ENCODE data around the gene GLB1L2.

Gene GLB1L2

DNA sequence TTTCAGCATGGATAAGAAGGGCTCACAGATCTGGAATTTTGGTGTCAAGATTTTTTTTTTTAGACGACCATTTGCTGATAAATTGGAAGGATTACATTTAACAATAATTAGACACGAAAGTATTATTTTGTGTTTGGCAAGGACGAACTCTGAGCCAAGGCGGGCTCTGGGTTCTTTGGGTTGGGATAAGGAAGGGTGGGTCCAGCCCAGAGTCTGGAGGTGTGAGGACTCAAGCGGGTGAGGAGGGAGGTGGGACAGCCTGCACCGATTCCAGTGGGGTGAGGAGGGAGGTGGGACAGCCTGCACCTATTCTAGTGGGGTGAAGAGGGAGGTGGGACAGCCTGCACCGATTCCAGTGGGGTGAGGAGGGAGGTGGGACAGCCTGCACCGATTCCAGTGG lies 76.1 kb downstream of the GLB1L2 start:
- no peak for DNase-seq

DNA sequence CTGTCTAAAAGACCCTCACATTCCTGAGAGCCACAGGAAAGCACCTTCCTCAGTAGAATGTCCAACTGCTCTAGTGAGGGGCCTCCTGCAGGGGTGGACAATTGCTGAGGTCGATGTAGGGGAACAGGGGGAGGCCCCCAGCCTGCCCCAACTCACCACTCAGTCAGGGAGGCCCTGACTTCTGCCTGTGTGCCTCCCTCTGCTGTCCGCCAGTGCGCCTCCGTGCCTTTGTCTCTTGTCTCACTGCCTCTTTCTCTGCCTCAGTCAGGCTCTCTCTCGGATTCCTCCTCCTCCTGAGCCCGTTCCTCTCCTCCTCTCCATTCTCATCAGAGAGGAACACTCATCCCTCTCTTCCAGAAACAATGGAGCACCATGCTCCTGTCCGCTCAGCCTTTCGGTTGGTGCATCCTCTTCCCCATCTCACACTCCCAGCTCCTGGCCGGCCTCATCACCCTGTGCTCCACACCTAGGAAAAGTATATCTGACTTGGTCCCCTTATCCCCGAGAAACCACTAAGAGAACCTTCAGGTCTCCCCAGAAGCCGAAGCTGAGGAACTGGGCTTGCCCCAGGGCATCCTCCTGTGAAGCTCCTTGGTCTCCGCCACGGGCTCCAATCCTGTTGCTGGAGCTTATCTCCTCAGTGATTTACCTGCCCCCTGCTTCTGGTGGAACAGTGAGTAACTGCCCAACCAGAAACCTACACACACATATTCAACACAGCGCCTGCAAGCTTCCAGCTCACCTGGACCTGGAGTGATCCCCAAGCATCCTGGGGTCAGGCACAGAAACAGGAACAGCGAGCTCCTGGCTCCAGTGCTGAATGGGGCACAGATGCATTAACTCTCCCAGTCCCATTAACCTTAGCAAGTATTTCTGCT lies 78.0 kb downstream of the GLB1L2 start:
- no peak for DNase-seq

DNA sequence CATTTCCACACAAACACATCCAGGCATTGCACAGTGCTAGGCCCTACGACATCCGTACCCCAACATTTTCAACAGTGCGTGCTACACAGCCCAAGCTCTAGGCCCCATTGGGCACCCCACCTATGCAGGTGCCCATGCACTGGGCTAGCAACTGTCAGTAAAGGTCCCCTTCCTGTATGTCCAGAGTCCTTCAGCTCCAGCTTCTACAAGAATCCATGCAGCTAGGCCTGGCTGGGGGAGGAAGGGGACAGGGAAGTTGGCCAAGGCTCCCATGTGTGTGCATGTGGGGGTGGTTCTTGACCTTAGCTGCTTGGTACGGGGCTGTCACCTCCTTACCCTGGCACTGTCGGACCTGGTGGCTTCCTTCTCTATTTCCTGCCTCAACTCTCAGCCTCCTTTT lies 79.0 kb downstream of the GLB1L2 start:
- DNase-seq: no peak

DNA sequence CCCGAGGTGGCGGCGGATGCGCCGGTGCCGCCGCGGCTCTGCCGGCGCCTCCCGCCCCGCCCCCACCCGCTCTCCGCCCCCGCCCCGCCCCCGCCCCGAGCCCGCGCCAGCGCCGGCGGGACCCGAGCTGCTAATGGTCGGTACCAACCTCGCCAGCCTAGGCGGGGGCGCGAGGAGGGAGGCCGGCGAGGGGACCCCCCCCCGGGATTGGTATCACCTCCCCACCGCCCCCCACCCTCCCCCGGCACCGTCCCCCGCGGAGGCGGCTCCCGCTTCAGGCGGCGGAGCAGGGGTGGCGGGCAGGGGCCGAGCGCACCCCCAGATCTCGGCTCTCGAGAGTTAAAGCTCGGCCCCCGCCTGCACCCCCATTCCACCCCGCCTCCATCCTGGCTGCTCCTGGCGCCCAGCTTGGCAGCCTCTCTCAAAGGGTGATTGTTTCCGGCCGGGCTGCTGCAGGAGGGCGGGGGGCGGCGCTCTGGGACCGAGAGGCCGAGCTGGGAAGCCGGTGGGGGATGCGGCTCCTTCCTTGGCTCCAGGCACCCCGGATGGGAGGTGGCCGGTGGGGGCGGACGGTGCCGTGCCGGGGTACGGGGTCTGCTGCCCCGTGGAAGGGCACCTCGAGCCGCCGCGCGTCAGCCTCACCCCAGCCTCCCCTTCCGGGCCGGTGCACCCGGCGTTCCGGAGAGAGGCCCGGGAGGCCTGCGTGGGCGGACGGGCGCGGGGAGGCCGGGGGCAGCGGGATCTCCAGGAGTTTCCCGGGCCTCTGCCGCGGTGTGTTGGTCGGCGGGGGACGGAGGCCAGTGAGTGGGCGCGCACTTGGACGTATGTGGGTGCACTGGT lies 80.6 kb downstream of the GLB1L2 start, which contains the start of gene B3GAT1:
TSS of gene B3GAT1 (minus strand) at position 40 of the 840 bp plus-strand sequence. CDS start 24,583 bp downstream, outside the sequence.
- peak; percentile 19 for DNase-seq

- DNase-seq: no peak
These were observed 81.4 kb downstream of the GLB1L2 start for GRCh38 chr11:134413043-134413825.

GRCh38 chr11:134413826-134414731 lies 82.3 kb downstream of the GLB1L2 start:
- no peak for DNase-seq

DNA sequence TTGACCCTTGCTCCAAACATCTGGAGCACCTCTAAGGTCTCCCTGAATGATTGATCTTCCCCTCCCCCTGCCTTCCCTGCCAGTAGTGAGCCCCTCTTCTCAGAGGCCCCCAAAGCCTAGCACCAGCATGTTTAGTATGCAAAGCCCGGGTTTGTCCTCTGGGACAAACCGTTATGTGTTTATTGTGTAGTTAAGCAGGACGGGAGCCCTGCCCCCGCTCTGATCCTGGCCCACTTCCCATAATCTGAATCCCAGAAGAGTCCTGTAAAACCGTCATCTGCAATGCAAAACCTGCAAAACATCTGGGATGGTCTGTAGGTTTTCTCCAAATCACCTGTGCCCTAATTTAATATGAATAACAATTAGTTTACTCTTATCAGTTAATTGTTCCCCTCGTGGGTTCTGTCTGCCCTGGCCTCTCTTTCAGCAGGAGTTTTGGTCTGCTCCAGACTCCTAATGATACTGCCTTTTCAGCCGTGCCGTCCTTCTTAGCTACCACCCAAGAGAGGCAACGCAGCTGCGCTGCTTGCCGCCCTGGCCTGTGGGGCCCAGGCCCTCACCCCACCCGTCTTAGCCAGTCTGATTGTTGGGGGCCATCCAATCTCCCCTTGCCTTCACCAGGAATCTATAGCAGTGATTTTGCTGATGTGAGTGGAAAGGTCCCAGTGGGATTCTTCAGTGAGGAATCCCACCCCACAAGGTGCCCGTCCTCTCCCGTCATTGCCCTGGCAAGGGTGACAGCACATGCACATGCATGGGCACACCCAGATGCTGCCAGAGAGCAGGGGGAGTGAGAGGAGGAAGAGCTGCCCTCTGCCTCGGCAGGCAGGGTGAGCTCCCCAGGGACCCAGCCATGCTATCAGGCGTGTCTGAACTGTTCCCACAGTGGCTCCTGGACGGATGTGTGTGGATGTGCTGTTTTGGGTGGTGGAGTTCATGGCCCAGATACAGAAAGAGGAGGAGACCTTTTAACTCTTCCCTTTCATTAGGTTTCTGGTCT lies 83.3 kb downstream of the GLB1L2 start:
- DNase-seq: no peak

DNA sequence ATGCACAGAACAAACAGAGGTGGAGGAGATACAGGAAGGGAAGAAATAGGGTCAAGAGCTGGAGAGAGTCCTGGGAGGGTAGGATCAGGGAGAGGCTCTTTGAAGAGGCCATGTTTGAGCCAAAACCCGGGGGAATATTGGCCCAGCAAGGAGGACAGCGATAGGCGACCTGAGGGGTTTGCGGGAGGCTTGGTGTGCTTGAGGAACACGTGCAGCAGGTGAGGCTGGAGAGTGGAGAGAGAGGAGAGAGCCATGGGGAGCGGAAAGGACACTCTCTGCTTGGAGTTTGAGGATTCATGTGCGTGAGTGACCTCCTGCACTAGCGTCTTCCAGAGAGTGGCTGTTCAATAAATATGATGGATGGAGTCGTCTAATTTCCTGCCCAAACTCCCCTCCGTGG lies 84.9 kb downstream of the GLB1L2 start:
- no peak for DNase-seq

GRCh38 chr11:134417871-134418840 lies 86.4 kb downstream of the GLB1L2 start:
- no peak for DNase-seq

DNA sequence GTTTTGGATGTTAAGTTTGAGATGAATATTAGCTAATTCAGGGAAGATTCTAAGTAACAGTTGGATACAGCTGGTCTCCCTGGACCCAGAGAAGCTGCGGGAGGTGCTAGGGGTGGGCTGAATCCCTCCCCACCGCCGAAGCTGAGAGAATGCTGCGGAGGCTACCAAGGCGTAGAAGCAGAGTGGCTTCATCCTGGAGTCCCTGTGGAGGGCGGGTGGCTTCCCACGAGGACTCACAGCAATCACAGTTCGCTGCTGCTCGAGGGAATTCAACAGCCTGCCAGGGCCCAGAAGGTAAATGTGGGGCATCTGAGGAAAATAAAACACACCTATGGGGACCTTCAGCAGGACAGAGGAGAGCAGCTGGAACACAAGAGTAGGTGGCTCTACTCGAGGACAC lies 91.3 kb downstream of the GLB1L2 start:
- DNase-seq: no peak

DNA sequence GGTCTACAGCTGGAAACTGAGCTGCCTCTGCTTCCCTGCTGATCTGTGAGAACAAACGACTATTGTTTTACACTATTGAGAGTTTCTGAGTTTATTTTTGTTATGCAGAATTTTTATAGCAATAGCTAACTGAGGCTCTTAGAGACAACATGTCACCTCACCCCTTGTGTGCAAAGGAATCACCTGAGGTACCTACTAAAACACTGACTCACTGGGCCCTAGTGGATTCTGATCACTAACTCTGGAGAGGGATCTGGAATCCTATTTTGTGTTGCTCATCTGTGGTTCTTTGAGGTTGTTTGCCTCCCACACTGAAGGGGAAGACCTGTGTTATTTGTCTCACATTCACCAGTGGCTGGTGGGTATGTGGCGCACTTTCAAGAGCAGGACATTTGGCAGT lies 93.6 kb downstream of the GLB1L2 start:
- no peak for DNase-seq
